ENCODE results near the gene ZNF335.
"Not testable (repeated sequence)": the region's sequence is repeated elsewhere in the genome, so short reads cannot be mapped to it uniquely, and the experiment has no call there.

ZNF335 gene

DNA sequence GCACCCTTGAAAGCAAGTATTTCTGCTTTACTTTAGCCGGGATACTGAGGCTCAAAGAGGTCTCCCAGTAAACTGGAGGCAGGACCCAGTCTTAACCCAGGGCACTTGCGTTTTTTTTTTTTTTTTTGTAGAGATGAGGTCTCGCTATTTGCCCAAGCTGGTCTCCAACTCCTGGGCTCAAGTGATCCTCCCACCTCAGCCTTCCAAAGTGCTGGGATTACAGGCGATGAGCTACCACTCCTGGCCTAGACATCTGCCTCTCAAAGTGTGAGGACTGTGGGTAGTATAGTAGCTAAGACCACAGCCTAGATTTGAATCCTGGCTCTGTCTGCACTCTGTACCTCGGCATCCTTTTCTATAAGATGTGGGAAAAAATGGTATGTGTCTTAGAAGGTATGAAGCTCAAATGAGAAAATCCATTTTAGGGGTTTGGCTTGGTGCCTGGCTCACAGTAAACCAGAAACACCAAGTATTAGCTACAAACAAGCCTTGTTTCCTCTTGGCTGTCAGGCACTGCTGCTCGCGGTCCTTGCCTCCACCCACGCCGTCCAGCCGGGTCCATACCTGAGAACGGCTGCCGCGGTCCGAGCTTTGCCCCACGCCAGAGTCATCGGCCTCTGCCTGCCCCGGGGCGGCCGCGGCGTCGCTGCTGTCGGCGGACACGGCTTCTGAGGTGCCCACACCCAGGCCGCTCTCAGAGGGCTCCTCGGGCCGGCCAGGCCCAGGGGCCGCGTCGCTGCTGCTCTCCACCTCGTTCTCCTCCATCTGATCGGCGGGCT, 1.2 kb downstream of the ZNF335 start:
- no peak for DNase-seq (ENCODE audit: low read depth)

DNA sequence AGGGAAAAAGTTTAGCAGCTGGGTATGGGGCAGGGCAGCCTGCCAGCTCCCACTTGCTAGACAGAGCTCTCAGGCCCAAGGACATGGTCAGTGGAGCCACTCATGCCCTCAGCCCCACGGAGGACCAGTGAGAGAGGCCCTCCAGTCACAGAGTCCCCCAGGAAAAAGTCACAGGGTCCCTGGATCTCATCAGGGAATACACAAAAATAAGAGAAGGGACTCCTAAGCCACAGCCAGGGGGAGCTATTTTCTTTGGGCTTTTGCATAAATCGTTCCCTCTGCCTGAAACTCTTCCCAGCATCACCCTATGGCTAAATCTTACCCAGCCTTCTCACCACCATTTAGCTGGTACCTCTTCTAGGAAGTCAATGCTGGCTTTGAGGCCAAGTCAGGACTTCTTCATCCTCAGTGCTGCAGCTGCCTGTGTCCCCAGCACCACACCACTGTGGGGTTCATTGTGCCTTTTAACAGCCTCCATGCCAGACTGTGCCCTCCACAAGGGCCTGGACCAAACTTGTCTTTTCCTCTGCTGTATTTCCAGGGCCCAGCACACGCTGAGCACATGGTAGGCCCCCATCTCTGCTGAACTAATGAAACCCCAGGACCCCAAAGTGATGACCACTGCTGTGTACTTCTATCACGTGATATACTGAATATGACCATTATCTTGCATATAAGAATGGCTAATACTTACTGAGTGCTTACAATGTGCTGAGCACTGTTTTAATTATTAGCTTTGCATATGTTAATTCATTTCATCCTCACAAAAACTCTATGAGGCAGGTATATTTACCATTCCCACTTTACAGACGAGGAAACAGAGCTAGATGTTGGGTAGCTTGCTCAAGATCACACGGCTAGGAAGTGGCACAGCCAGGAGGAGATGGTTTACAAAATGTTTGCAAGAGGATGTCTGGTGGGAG, 2.0 kb downstream of the ZNF335 start:
- DNase-seq (ENCODE audit: low read depth), result no peak

DNA sequence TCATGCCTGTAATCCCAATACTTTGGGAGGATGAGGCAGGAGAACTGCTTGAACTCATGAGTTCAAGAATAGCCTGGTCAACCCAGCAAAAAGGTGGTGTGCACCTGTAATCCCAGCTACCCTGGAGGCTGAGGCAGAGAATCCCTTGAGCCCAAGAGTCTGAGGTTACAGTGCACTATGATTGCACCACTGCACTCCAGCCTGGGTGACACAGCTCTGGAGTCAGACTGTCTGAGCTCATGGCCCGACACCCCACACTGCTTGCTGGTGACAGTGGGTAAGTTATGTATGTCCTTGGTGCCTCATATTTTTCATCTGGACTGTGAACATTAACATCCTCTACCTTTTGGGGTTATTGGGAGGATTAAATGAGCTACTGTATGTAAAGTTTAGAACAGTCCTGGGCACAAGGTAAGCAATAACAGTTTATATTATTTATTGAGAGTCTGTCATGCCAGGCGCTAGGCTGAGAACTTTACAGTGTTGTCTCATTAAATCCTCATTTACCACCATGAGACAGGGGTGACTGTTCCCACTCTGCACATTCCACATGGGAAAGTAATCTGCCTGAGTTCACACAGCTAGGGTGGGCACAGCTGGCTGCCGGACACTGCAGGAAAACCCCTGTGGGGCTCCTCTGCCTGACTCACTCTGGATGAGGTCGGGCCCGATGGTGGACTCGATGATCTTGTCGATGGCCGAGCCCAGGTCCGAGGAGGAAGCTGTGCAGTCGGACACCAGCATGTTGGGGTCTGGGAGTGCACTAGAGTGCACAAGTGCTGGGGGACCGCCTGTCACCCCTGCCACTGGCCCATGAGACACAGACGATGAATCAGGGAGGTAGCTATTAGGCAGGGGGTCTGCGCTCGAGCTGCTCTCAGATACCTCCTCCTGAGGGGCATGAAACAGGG, 2.9 kb downstream of the ZNF335 start:
- no peak for DNase-seq (ENCODE audit: low read depth)

DNA sequence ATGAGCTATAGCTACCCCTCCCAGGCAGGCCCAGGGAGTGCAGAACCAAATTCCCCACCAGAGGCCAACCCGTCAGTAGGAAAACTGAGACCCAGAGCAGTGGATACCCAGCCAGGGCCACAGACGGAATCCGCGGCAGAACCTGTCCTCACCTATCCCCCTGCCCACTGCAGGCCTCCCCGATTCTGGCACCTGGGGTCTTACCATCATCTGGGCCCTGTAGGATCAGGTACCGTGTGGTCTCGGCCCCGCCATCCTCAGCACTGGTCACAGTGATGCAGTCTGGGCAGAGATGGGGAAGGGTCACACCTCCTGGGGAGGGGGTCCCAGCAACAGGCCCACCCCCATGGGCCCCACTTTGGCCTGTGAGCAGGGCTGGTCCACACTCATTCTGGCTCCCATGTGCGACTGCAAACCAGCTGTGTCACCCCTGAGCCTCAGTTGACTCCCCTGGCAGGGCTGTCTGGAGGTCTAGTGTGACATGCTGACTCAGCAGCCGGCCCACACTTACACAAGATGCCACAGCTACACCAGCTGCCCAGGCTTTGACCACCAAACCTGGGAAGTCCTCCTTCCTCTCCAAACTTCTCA, 3.8 kb downstream of the ZNF335 start:
- DNase-seq (ENCODE audit: low read depth), result no peak

DNA sequence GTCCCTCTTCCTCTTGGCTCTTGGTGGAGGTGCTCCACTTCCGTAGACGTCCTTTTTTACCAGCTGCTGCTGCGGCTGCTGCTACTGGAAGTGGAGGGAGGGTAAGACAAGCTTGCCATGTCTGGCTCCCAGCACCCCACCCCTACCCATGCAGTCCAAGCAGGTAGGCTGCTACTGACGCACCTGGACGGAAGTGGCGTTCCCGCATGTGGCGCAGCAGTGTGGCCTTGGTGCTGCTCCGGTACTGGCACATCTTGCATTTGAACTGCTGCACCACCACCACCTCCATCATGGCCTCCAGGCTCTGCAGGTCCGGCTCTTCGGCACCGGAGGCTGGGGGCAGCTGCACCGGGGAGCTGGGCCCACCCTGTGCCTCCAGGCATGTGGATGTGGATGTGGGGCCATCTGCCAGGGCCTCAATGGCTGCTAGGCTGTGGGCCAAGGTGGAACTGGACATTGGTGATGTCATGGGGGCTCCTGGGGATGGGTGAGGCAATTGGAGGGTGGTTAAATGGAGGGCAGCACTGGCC, 4.4 kb downstream of the ZNF335 start:
- DNase-seq (ENCODE audit: low read depth), result no peak

DNA sequence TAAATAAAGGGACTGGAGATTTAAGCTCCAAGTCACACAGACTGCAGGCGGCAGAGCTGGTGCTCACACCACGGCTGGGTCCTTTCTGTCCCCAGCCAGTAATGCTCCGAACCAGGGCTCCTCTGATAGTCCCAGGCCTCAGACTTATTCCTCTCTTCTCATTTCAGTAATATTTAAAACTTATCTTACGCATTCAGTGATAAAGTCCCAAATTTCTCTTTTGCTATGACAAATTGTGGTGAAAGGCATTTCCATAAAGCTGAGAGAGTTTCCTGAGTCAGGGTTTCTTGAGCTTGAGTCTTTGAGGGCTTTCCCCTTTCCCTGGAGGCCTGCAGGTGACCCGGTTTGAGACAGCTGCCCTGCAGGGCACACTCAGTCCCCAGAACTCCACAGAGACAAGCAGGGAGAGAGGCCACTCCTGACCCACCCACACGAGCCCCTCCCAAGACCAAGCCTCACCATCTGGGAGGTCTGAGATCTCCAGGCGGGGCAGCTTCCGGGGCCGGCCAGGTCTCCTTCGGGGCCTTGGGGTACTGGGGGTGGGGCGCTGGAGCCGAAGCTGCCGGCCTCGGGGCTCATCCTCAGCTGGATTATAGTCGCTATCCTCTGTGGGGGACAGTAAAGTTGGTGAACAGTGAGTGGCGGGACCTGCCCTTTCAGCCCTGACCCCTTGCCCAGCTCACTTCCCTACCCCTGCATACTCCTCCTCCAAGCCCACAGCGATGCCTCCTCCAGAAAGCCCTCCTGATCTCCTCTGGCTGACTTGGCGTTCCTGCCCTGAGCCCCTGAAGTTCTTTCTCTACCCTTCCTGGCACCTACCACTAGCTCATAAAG, 6.6 kb downstream of the ZNF335 start:
- no peak for DNase-seq (ENCODE audit: low read depth)

DNA sequence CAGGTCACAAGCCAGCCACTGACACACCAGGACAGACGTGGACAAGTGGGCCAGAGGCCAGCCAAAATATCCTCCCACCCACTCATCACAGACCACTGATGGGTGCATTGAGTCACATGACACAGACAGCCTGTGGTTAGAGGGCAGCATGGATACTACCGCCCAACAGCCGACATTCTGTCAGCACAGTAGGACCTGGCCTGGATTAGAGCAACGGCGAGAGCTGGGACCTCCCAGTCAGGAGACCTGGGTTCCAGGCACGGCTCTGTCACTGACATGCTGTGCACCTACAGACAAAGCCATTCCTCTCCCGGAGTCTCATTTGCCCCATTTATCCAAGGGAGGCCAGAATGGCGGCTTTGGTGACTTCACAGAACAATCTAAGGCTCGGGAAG, 8.0 kb downstream of the ZNF335 start:
- no peak for DNase-seq (ENCODE audit: low read depth)

DNA sequence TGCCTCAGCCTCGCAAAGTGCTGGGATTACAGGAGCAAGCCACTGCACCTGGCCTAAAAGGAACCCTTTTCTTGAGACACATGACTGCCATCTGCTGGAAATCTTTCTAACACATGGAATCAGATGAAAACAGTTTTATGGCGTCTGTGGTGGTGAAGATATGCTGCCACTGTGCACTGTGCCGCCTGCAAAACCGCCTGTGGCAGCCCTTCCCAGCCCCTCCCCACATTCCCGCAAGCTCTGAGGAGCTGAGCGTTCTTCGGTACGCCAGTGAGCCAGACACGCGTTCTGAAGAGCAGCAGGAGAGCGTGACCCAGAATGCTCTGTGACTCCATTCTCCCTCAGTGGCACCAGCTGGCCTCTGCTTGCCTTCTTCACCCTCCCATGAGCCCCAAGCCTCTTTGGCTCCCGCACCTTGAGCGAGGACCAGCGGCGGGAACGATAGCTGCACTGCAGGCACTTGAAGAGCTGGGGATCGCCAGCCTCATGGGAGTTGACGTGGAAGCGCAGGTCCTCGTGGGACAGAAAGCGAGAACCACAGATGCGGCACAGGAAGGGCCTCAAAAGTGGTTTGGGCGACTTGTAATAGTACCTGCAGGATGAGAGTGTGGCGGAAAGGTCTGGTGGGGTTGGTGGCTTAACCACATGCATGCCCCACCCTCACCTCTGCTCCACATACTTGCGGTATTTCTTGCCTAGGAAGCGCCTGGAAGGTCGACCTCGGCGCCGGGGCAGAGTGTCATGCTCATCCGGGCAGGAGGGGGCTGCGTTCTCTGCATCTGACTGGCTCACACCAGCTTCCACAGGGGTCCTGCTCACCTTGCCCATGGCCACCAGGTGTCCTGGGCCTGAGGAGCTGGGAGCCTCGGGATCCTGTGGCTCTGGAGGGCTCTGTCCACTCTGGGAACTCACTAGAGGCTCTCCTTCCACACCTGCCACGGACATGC, 8.7 kb downstream of the ZNF335 start:
- no peak for DNase-seq (ENCODE audit: low read depth)

DNA sequence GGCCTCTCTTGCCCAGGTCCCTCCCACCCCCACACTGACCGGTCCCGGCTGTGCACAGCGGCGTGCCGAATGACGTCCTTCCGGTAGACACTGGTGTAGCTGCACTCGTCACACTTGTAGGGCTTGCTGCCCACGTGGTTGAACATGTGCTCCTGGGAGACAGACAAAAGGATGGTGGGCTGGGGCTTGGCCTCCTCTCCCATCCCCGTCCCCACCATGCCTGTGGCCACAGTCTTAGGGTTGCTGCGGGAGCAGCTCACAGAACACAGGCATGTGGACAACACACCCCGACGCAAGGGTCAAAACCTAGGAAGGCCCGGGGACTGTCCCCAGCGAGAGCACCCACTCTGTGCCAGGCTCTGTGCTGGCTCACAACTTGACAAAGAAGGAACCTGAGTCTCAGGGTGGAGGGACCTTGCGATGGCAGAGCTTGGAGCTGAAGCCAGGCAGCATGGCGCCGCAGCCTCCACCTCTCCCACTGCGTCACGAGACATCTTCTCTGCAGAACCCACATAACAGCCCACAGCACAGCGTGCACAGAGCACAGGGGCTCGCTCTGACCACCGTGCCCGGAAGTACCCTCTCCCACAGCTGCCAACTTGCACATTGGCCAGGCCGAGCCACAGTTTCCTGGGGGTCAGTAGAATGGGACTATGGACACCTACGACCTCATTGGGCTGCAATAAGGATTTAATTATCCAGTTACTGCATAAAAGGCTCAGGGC, 9.8 kb downstream of the ZNF335 start:
- DNase-seq (ENCODE audit: low read depth), result no peak

DNA sequence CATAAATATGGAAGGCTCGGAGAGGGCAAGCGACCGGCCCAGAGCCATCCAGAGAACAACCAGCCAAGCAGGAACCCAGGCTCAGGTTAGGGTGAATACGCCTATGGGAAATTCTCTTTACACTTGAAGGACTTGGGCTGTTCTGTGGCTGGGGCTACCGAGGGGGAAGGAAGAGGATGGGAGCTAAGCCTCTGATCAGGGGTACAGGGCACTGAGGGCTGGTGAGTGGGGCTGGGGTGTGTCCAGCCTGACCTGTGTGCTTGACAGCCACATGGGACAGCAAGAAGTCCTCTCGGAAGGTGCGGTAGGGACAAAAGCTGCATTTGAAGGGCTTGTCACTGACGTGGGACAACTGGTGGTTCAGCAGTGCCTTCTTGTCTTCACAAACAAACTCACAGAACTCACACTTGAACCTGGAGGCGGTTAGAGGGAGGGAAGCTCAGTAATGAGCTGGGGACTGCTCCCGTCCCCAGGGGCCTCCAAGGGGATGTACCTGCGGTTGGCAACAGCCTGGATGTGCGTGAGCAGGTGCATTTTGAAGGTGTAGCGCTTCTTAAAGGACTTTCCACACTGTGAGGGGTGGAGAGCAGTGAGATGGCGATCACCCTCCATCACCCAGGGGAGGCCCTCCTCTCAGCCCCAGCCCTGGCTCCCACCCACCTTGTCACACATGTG, 11.9 kb downstream of the ZNF335 start:
- DNase-seq (ENCODE audit: low read depth), result no peak

DNA sequence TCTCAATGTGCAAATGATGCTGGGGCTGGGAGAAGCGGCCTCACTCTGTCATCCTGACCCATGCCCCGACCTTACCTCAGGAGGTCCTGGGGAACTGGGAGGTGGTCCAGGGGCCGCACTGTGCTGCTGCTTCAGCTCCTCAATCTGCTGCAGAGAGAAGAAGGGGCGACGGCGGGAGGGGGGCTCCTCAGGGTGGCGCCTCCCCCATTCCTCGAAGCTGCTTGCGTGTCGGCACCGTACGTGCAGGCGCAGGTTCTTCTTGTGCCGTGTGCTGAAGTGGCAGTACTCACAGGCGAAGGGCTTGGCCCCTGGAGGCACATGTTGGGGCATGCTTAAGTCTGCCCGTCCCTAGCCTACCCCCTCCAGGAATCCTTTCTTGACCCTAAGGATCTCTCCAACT, 12.9 kb downstream of the ZNF335 start:
- DNase-seq (ENCODE audit: low read depth), result no peak

DNA sequence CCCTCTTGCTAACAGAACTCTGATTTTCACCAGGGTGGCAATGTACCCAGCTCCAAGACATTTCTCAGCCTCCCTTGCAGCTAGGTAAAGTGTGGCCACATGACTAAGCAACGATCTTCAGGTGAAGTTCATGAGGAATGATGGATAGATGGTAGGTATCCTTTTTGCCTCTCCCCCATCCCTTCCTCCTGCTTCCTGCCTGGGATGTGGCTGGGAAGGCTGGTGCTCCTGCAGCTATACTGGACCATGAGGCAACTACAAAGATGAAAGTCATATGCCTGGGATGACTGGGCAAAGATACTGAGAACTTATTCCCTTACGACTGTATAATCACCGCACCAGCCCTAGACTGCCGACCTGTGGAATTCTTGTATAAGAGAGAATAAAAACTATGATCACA, 13.4 kb downstream of the ZNF335 start:
- DNase-seq (ENCODE audit: low read depth), result no peak

DNA sequence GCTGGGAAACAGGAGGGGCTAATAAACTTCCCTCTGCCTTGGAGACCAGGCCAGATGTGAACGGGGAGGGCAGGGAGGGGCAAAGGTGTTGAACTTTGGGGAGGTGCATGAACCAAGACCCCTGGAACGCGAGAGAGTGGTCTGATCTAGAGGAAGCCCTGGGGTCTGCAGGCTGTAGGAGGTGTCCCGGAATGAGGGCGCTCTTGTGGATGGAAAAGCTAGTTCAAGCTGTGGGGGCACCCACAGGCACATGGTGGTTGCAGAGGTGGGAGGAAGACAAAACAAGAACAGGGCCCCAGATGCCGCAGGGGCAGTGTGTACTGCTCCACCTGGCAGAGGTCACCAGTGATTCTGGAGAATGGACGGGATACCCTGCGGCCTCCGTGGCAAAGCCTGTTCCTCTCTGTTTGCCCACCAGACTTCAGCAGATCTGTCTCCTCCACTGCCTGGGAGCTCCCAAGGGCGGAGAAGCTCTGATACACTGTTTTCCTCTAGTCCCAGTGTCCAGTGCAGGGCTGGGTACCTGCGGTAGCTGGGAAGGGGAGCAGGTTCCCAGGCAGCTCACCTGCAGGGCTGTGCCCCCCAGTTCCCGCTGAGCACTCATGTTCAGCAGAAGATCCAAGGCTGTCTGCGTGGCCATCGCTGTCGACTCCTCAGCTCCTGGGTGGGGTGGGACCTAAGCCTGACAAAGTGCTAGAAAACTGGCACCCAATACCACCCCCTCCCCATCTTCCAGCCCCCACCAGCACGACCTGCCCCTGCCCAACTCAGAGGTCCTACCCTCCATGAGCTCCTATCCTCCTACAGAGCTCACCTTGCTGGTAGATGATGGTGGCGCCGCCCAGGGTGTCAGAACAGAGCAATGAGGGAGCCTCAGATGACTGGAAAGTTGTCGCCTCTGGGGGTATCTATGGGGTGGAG, 14.7 kb downstream of the ZNF335 start:
- no peak for DNase-seq (ENCODE audit: low read depth)

DNA sequence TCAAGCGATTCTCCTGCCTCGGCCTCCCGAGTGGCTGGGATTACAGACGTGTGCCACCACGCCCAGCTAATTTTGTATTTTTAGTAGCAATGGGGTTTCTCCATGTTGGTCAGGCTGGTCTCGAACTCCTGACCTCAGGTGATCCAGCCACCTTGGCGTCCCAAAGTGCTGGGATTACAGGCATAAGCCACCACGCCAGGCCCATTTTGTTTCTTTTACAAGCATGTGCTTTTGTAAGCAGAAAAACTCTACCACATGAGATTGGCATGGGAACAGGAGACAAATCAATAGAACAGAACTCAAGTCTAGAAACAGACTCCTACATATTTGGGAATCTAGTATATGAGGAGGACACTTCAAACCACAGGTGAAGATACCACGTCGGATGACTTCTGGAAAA, 15.7 kb downstream of the ZNF335 start:
- not testable (repeated sequence) for DNase-seq (ENCODE audit: low read depth)

DNA sequence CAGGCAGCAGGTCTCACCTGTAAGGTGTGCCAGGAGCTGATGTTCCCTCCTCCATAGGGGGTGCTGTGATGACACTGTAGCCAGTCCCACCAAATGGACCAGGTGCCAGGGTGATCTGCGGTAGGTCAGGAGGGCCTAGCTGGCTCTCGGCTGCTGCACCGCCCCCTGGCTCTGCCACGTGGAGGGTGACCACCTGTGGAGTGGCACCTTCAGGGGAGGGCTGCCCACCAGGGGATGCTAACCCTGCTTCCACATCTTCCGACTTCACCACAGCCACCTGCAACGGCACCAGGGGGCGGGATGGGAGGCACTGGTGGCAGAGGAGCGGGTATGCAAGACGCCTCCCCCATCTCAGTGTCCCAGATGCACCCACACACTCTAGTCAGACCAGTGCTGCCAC, 18.3 kb downstream of the ZNF335 start:
- DNase-seq (ENCODE audit: low read depth), result no peak

DNA sequence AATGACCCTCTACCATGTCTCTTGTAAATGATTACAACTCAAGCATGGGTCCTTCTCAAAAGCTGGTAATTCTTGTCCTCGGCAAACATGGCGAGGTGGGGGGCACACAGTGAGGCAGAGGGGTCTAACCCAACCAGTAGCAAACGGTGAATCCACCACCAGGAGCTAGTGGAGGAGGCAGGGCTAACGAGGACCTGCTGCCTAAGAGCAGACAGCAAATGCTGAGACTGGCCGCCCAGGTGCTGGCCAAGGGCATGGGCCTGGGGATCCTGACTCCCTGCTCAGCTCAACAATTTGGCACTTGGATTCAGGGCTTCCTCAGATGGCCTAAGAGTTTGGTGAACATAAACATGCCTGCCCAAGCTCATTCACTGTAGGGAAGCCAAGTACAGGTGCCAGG, 19.1 kb downstream of the ZNF335 start:
- no peak for DNase-seq (ENCODE audit: low read depth)

Data from activated T-helper 9 cell treated with anti-CD3 and anti-CD28 coated beads, Interleukin-2, amount 50 U/mL, for 16 hours (primary cell).